Fibroblast of pulmonary artery (primary cell): ENCODE data around the gene RANBP10.
"Not testable (repeated sequence)": the region's sequence is repeated elsewhere in the genome, so short reads cannot be mapped to it uniquely, and the experiment has no call there.

ENCODE experiments used
- DNase-seq: peaks from one replicate; pipeline ENCODE4 v3.0.0-alpha.2; 2010; ENCODE audit warnings: low read depth
- H3K4me3 ChIP-seq: replicated peaks from 2 replicates; pipeline ENCODE4 v1.5.1; 2011; ENCODE audit warnings: low read depth, mild to moderate bottlenecking, control low read depth, low read length, moderate library complexity
- TF ChIP-seq, protein P1 (sequence below): IDR thresholded peaks from 2 replicates; pipeline ENCODE4 v1.5.1; 2011; ENCODE audit warnings: mild to moderate bottlenecking, control low read depth, low read length, inconsistent platforms; ENCODE audit errors: missing control alignments

The RANBP10 gene

DNA sequence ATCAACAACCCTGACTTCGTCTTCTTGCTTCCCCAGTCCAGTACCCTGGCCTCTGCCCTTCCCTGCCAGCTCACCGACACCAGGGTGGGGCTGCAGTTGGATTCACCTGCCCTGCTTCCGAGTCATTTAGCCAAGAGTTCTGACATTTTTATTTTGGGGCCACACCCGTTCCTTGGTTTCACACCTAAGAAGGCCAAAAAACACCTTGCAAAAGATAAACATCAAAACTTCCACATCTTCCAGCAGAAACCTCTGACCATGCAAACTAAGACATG, 45.5 kb downstream of the RANBP10 start:
- no peak overlapping the region for H3K4me3 ChIP-seq
- TF ChIP-seq, protein P1, sequence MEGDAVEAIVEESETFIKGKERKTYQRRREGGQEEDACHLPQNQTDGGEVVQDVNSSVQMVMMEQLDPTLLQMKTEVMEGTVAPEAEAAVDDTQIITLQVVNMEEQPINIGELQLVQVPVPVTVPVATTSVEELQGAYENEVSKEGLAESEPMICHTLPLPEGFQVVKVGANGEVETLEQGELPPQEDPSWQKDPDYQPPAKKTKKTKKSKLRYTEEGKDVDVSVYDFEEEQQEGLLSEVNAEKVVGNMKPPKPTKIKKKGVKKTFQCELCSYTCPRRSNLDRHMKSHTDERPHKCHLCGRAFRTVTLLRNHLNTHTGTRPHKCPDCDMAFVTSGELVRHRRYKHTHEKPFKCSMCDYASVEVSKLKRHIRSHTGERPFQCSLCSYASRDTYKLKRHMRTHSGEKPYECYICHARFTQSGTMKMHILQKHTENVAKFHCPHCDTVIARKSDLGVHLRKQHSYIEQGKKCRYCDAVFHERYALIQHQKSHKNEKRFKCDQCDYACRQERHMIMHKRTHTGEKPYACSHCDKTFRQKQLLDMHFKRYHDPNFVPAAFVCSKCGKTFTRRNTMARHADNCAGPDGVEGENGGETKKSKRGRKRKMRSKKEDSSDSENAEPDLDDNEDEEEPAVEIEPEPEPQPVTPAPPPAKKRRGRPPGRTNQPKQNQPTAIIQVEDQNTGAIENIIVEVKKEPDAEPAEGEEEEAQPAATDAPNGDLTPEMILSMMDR, result no peak
- no peak for DNase-seq

DNA sequence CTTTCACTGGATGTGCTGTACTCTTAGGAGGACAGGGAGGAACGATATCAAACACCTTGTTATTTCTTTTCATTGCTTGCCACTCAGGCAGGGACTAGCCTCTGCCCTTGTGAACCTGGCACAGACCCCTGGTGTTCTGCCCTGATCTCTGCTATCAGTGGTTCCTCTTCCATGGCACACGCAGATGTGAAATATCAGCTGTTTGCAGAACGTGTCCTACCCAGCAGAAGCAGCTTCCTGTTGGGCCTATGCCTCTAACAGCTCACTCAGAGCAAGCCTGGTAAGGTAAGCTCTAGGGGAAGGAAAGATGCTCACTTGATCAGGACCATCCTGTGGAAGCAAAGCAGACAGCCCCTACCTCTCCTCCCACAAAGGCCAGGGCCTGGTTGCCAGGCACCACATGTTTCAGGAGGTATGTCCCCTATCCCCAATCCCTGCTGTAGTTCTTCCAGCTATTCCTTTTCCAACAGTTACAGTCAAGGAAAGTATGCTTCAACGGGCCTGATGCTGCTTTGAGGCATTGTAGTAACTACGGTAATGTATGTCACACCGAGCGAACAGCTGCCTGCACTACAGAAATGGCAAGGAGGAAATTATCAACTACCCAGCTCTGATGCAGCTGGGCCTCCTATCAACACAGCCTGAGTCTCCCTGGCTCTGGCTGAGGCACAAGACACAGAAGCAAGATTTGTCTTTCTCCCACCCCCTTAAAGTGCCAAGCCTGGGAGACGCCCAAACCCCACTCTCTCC, 46.0 kb downstream of the RANBP10 start:
- DNase-seq, result no peak
- no peak overlapping the region for H3K4me3 ChIP-seq
- TF ChIP-seq, protein P1, result no peak

DNA sequence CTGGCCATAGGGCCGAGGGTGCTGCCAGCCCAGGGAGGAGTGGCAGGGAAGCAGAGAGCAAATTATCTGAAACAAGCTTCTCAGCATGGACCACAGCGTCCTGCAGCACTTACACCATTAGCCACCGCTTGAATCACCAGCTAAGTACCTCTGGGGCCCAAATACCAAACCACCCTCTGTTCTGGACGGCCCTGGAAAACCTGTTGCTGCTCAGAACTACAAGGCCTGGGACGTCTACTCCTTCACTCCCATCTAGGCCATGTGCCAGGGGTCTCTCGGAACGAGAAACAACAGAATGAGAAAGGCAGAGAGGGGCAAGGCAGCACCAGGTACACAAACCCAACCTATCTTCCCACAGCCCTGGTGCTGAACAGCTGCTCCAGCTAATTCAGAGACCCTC, 47.4 kb downstream of the RANBP10 start:
- DNase-seq, result no peak
- no peak overlapping the region for H3K4me3 ChIP-seq
- TF ChIP-seq, protein P1, result no peak

DNA sequence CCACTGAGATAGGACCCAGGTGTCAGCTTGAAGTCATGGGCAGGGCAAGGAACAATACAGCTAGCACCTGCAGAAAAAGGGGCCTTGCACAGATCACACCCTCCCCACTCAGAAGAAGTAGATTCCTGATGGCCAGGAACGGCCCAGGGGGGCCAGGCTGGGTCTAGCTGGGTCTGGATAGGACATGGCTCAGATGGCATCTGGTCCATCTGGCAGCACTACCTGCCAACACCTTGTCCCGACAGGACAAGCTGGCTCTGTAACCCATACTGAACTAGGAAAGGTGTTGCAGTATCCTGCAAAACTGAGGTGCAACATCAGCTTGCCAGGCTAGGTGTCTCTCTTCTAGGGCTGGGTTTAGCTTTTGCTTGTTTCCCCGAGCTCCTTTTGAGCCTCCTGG, 48.4 kb downstream of the RANBP10 start:
- no peak for DNase-seq

DNA sequence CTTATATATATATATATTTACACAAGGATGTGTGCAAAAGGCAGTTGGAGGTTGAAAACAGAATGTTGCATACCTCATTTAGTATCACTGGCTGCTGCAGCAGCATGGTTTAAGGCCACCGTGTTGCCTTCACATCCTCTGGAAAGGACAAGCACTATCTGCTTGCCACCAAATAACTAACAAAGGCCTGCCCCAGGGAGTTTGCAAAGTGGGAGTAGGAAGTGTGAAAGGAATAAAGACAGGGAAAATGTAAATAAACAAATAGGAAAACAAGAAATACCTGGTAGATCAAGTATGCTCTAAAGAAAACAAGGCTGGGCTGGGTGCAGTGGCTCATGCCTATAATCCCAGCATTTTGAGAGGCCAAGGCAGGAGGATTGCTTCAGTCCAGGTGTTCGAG, 53.7 kb downstream of the RANBP10 start:
- TF ChIP-seq, protein P1, result no peak

More for the DNA sequence above, 48.4 kb downstream of the RANBP10 start:
- TF ChIP-seq, protein P1, result no peak
- H3K4me3 ChIP-seq, result no peak overlapping the region

DNA sequence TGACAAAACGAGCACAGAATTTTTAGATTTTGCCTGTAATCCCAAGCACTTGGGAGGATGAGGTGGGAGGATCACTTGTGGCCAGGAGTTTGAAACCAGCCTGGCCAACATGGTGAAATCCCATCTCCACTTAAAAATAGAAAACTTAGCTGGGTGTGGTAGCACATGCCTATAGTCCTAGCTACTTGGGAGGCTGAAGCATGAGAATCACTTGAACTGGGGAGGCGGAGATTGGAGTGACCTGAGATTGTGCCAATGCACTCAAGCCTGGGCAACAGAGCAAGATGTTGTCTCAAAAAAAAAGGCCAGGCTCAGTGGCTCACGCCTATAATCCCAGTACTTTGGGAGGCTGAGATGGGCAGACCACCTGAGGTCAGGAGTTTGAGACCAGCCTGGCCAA, 55.0 kb downstream of the RANBP10 start:
- not testable (repeated sequence) for DNase-seq, H3K4me3 ChIP-seq

More for the DNA sequence above, 53.7 kb downstream of the RANBP10 start:
- no peak overlapping the region for H3K4me3 ChIP-seq
- DNase-seq, result no peak

DNA sequence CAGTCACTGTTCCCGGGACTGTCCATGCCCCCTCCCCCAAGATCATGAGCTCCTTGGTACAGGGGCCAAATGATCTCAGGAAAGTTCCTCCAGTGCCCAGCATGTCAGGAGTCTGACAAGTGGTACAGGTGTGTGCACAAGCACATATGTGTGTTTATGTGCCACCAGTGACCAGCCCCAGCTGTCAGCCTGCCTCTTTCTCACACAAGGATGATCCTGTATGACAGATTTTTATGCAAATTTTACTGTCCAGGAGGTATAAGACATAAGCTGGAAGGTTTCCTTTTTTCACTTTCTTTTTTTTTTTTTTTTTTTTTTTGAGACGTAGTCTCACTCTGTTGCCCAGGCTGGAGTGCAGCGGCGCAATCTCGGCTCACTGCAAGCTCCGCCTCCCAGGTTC, 55.9 kb downstream of the RANBP10 start:
- TF ChIP-seq, protein P1, result no peak
- no peak overlapping the region for H3K4me3 ChIP-seq
- no peak for DNase-seq
